ENCODE measurements around the gene BMF.

The BMF gene

GRCh38 chr15:40151991-40152390 lies 43.3 kb upstream of the BMF start:
- H3K4me2 ChIP-seq, result no peak overlapping the region
- H2AFZ ChIP-seq (ENCODE audit: low read depth), result no peak overlapping the region
- no peaks in the 10 kb centered on the region for H3K79me2 ChIP-seq (ENCODE audit: insufficient read depth, low read depth)
- no peak overlapping the region for H3K9ac ChIP-seq
- no peak overlapping the region for H3K4me3 ChIP-seq (IDR thresholded peaks at IDR 0.05; ENCODE audit: insufficient read depth, low read depth, low read length)
- H3K27ac ChIP-seq, result no peak overlapping the region
- H3K27me3 ChIP-seq (ENCODE audit: insufficient read depth, low read depth), result no peaks in the 10 kb centered on the region
- H3K36me3 ChIP-seq (ENCODE audit: insufficient read depth), result no peaks in the 10 kb centered on the region
- peaks cover 34% of the 10 kb centered on the region for H3K4me1 ChIP-seq (ENCODE audit: low read depth, poor library complexity, severe bottlenecking)
- no peaks in the 10 kb centered on the region for H4K20me1 ChIP-seq (ENCODE audit: insufficient read depth)
- TF ChIP-seq, protein P1, sequence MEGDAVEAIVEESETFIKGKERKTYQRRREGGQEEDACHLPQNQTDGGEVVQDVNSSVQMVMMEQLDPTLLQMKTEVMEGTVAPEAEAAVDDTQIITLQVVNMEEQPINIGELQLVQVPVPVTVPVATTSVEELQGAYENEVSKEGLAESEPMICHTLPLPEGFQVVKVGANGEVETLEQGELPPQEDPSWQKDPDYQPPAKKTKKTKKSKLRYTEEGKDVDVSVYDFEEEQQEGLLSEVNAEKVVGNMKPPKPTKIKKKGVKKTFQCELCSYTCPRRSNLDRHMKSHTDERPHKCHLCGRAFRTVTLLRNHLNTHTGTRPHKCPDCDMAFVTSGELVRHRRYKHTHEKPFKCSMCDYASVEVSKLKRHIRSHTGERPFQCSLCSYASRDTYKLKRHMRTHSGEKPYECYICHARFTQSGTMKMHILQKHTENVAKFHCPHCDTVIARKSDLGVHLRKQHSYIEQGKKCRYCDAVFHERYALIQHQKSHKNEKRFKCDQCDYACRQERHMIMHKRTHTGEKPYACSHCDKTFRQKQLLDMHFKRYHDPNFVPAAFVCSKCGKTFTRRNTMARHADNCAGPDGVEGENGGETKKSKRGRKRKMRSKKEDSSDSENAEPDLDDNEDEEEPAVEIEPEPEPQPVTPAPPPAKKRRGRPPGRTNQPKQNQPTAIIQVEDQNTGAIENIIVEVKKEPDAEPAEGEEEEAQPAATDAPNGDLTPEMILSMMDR (conservative IDR thresholded peaks at IDR 0.05; ENCODE audit: low read depth, low read length), result no peak

- Histone ChIP-seq H3K36me3 (ENCODE audit: insufficient read depth) (no peaks in the 10 kb centered on the region), H3K27me3 (ENCODE audit: insufficient read depth, low read depth) (no peaks in the 10 kb centered on the region), H3K4me2 (peak overlapping the region; percentile 81; the same call in 1 of the 2 replicates), H3K79me2 (ENCODE audit: insufficient read depth, low read depth) (no peaks in the 10 kb centered on the region), H3K4me1 (ENCODE audit: low read depth, poor library complexity, severe bottlenecking) (peaks cover 34% of the 10 kb centered on the region), H3K27ac (no peak overlapping the region), H3K4me3 (IDR thresholded peaks at IDR 0.05; ENCODE audit: insufficient read depth, low read depth, low read length) (no peak overlapping the region), H3K9ac (no peak overlapping the region), H2AFZ (ENCODE audit: low read depth) (no peak overlapping the region), H4K20me1 (ENCODE audit: insufficient read depth) (no peaks in the 10 kb centered on the region)
- TF ChIP-seq, protein P1 (conservative IDR thresholded peaks at IDR 0.05; ENCODE audit: low read depth, low read length), result no peak
These were observed 42.8 kb upstream of the BMF start for GRCh38 chr15:40151499-40151898.

- peak overlapping the region; percentile 64 for H3K27ac ChIP-seq
These were observed 41.7 kb upstream of the BMF start for GRCh38 chr15:40150163-40150925.

DNA sequence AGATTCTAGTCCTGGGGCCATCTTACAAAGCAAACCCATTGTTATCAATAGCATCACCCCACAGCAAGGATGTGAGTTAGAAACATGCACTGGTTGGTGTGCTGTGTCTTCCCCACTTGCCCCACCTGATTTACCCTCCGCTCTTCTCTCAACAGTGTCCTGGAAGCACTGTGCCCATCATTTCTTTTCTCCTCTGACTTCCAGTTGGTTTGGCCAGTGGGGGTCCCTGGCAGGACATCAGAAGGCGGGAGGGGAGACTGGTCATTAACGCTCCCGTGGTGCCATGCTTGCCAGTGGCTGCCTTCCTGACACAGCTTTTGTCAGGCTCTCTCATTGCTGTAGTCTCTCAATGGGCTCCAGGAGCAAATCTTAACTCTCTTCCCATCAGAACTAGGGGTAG lies 40.7 kb upstream of the BMF start:
- Histone ChIP-seq H3K9ac (no peak overlapping the region), H3K27ac (no peak overlapping the region), H3K4me2 (peak overlapping the region; percentile 81; the same call in 1 of the 2 replicates), H3K79me2 (ENCODE audit: insufficient read depth, low read depth) (no peaks in the 10 kb centered on the region), H3K4me3 (IDR thresholded peaks at IDR 0.05; ENCODE audit: insufficient read depth, low read depth, low read length) (no peak overlapping the region), H3K27me3 (ENCODE audit: insufficient read depth, low read depth) (no peaks in the 10 kb centered on the region), H3K36me3 (ENCODE audit: insufficient read depth) (no peaks in the 10 kb centered on the region), H2AFZ (ENCODE audit: low read depth) (no peak overlapping the region), H3K4me1 (ENCODE audit: low read depth, poor library complexity, severe bottlenecking) (peaks cover 23% of the 10 kb centered on the region), H4K20me1 (ENCODE audit: insufficient read depth) (no peaks in the 10 kb centered on the region)
- TF ChIP-seq, protein P1 (conservative IDR thresholded peaks at IDR 0.05; ENCODE audit: low read depth, low read length), result no peak

More at GRCh38 chr15:40150163-40150925, 41.7 kb upstream of the BMF start:
- Histone ChIP-seq H3K36me3 (ENCODE audit: insufficient read depth) (no peaks in the 10 kb centered on the region), H3K4me2 (peak overlapping the region; percentile 81), H3K9ac (peak overlapping the region; percentile 43; the same call in 1 of the 2 replicates), H3K4me3 (IDR thresholded peaks at IDR 0.05; ENCODE audit: insufficient read depth, low read depth, low read length) (no peak overlapping the region), H2AFZ (ENCODE audit: low read depth) (peak overlapping the region; percentile 86), H4K20me1 (ENCODE audit: insufficient read depth) (no peaks in the 10 kb centered on the region), H3K4me1 (ENCODE audit: low read depth, poor library complexity, severe bottlenecking) (peaks cover 25% of the 10 kb centered on the region), H3K79me2 (ENCODE audit: insufficient read depth, low read depth) (no peaks in the 10 kb centered on the region), H3K27me3 (ENCODE audit: insufficient read depth, low read depth) (no peaks in the 10 kb centered on the region)
- TF ChIP-seq, protein P1 (conservative IDR thresholded peaks at IDR 0.05; ENCODE audit: low read depth, low read length), result no peak

Measured in KMS-11 (cell line).